Stimulated activated naive CD8-positive, alpha-beta T cell treated with anti-CD3 and anti-CD28 coated beads, Interleukin-15, Interleukin-2, amounts not matched to agents 100 U/mL and 50 U/mL, for 24 hours (primary cell): ENCODE measurements around the gene SPDYE2B.
A peak's percentile ranks its signal among the peaks of the same experiment; 100 is the strongest.
"Not testable (repeated sequence)": the region's sequence is repeated elsewhere in the genome, so short reads cannot be mapped to it uniquely, and the experiment has no call there.

ENCODE experiments used
- ATAC-seq: fragments of 150-1000 bp; cut with Tn5 transposase; one replicate; pipeline ENCODE4 v1.10.0; 2021
- DNase-seq: peaks from one replicate; pipeline ENCODE4 v3.0.0; 2021

SPDYE2B gene, protein sequence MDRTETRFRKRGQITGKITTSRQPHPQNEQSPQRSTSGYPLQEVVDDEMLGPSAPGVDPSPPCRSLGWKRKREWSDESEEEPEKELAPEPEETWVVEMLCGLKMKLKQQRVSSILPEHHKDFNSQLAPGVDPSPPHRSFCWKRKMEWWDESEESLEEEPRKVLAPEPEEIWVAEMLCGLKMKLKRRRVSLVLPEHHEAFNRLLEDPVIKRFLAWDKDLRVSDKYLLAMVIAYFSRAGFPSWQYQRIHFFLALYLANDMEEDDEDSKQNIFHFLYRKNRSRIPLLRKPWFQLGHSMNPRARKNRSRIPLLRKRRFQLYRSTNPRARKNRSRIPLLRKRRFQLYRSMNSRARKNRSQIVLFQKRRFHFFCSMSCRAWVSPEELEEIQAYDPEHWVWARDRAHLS

DNA sequence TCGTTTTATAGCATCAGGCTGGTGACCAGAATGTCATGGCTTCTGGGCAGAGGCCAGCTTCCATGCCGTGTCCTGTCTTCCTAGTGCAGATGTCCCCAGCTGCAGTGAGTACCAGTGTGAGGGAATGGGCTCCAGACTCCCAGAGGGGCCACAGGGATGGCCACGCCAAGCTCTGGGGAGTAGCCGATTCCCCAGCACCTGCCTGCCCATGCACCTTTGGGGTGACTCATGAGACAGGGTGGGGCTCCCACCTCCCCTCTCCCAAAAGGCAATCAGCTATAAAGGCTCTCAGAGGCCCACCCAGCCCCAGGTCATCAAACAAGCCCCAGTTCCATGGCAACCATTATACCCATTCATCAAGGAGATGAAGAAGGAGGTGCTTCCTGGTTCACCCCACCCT lies at the start of gene SPDYE2B:
Gene SPDYE2B, plus strand, starts transcription at position 396 of the 400 bp plus-strand sequence. CDS start 2,030 bp downstream, outside the sequence.
- not testable (repeated sequence) for ATAC-seq, DNase-seq

DNA sequence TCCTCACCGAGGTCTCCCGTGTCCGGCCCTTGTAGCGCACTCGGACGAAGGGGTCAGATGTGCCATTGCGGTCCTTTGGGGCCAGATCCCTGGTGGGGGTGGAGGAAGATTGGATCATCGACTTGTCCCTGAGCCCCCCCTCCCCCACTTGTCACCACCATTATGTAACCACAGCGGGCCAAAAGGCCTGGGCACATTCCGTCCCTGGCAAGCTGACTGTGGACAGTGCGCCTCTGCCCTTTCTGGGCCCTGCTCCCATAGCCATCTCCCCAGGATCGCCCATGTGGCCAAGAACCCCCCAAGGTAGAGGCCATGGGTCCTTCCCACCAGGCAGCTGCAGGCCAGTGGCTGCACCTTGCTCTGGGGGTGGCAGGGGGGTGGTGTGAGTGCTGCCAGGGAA lies 47.8 kb upstream of the SPDYE2B start:
- not testable (repeated sequence) for ATAC-seq, DNase-seq

DNA sequence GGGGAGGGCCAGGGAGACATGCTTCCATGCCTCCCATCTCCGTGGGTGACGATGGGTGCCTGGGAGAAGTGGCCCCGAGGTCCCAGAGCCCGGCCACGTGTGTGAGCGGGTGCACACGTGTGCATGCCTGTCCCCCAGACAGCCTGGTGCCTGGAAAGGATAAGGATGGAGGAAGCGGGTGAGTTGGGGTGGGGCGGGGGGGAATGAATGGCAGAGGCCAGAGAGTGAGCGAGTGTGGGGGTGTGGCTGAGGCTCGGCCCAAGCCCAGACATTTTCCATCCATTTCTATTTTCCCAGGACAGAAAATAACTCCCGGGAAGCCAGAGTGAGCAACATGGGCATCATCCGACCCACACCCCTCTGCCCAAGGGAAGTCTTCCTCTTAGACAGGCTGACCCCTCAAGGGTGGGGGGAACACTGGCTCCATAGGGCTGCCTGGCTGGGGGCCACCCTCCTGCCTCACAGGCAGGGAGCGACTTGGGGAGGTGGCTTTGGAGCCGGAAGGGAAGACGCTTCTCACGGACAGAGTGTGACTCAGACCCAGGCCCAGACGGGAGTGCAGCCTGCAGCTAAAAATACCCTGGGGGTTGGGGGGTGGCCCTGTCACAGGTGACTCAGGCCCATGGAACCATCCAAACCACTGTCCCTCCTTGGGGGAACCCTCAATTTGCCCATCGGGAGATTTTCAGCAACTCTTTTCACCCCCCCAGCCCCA lies 45.5 kb upstream of the SPDYE2B start:
- not testable (repeated sequence) for ATAC-seq, DNase-seq

DNA sequence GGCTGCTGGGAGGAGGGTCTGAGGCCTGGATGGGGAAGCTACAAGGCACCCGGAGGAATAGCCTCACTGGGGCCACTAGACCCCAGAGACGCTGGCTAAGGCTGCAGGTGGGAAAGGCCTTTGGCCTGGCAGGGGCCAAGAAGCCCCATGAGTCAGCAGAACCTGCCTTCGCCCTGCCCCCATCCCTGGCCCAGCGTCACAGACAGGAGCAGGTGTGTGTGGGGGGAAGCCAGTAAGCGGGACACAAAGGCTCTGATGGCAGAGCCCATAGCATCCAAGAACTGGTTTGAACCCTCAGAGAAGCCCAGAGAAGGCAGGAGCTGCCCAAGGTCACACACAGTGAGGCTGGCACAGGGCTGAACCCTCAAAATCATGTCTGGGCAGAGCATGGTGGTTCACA lies 43.3 kb upstream of the SPDYE2B start:
- ATAC-seq = not testable (repeated sequence)

DNA sequence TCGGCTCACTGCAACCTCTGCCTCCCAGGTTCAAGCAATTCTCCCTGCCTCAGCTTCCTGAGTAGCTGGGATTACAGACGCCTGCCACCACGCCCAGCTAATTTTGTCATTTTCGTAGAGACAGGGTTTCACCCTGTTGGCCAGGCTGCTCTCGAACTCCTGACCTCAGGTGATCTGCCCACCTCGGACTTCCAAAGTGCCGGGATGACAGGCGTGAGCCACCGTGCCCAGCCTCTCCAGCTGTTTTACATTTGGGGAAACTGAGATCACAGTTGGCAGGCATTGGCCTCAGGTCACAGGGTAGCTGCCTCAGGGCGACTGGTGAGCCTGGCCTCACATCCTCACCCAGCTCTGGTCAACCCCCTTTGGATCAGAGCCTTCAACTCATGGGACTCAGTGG lies 40.4 kb upstream of the SPDYE2B start:
- DNase-seq, ATAC-seq: not testable (repeated sequence)

More for the DNA sequence above, 43.3 kb upstream of the SPDYE2B start:
- not testable (repeated sequence) for DNase-seq

DNA sequence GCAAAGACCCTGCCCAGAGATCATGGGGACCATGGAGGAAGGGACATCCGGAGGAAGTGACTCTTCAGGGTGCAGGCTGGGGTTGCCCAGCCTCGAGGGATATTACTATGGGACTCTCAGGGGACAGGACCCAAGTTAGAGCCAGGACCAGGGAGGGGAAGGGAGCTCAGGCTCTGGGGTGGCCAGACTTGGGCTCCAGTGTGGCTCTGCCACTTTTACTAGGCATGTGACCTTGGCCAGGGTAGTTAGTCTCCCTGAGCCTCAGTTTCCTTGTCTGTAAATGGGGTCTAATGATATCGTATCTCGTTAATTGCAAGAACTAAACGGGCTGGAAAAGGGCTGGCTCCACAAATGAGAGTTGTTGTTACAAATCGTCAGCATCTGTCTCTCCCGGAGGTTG lies 39.7 kb upstream of the SPDYE2B start:
- ATAC-seq, DNase-seq: not testable (repeated sequence)

DNA sequence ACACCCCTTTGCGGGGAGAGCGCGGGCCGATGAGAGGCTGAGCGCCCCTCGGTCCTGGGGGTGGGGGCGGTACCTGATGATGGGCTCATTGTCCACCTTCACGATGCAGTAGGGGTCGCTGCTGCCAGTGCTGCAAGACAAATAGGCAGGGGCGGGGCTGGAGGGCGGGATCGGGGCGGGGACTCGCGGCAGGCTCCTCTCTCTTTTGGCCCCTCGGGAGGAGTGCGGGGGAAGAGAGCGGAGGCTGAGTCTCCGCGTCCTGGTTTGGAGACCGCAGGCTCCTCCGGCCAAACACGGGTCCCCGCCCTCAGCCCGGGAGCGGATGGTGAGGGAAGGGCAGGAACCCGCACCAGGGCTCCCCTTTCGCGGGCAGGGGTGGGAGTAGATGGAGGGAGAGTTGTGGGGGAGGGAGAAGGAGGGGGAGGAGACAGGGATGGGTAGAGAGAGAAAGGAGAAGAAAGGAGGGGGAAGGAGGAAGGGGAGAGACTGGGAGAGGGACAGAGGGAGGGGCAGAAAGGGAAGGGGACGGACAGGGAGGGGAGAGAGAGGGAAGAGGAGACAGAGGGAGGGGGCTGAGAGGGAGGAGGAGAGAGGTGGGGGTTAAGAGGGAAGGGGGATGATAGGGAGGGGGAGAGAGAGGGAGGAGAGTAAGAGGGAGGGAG lies 39.0 kb upstream of the SPDYE2B start:
- peak; percentile 48 for ATAC-seq
- not testable (repeated sequence) for DNase-seq

DNA sequence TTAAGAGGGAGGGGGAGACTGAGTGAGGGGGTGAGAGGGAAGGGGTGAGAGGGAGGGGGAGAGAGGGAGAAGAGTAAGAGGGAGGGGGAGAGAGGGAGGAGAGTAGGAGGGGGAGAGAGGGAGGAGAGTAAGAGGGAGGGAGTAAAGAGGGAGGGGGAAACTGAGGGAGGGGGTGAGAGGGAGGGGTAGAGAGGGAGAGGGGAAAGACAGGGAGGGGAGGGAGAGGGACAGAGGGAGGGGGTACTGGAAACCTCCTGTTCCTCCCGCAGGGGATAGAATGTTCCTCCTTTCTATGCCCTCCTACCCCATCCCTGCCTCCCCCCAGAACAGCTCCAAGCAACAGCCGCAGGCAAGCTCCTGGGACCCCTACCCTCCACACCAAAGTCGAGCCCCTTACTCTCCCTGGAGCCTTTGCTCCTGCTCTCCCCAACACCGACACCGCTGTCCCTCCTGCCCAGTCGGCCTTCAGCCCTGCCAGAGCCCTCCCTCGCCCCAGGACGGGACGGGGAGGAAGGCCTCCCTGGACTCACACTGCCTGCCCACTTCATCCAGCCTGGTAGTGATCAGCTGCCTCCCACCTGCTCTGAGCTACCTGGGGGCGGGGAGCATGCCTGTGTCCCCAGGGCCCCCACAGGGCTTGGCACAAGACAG lies 38.3 kb upstream of the SPDYE2B start:
- ATAC-seq, DNase-seq: not testable (repeated sequence)

DNA sequence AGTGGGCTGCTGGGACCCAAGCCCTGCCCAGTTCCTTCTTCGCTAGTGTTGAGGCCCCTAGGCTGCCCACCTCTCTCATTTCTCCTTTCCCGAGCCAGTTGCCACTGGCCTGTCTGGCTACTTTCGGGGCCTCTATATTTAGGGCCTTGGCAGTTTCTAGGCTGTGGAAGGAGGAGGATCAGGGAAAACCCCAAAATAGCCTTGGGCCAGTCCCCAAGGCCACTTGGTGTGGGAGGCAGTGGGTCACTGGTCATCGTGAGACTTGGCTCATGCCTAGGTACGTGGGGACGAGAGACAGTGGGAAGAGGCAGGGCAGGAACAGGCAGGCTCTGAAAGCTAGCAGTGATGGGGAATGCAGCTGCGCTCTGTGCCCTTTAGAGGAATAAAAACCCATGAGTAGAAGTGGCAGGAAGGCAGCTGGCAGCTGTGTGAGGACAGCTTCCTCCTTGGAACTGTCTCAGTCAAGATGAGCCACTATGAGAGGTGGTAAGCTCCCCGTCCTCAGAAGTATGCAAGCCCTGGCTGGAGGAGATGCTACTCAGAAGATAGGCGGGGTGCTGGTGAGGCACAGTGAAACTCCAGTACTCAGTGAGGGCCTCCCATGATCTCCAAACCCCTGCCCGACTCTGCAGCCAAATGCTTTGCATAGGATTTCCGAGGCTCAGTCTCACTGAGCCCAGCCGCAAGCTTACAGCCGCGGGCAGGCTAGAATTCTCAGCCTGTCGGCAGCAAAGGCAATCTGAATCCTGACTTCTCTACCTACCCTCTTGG lies 36.4 kb upstream of the SPDYE2B start:
- not testable (repeated sequence) for ATAC-seq, DNase-seq

DNA sequence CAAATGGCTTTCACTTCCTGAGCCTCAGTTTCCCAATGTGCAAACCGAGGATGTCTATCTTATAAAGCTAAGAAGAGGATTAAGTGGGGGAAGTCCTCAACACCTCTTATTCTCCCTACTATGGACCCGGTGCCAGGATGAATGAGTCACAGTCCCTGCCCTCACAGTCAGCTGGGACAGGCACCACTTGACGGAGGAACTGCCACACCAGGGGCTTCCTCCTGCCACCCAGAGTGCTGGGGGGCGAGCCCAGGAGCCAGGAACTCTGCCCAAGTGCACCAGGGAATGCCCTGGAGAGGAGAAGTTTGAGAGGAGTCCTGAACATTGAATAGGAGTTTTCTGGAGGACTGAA lies 35.8 kb upstream of the SPDYE2B start:
- not testable (repeated sequence) for DNase-seq
- ATAC-seq = peak; percentile 10

DNA sequence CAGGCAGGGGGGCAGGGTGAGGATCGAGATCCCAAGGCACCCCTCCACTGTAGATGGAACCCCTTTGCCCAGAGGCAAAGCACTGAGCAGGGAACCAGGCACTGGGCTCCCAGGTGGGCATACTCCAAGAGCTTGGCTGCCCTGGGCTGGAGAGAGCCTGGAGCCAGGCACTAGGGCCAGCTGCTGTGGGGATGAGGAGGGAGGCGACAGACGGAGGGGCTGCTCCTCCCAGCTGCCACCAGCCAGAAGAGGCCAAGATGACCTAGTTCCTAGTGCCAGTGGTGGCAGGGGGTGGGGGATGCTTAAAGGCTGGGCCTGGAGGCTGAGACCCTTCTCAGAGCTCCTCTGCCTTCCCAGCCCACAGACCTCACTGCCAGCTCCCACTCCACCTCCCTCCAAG lies 35.2 kb upstream of the SPDYE2B start:
- DNase-seq, ATAC-seq: not testable (repeated sequence)

DNA sequence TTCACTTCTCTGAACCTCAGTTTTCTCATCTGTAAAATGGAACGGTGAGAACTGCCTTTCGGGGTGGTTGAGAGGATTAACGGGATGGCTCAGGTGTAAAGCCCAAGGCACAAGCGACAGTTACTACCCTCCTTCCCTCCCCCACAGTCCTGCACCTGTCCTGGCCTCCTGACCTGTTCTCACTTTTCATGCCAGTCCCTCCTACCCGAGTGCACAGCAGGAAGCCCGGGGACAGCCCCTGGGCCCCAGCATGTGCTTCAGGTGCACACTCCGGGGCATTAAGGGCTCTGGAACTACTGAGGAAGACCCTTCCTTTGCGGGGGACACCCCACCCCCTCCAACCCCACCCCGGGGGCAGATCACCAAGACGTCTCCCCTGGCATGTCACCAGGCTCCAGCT lies 34.2 kb upstream of the SPDYE2B start:
- not testable (repeated sequence) for DNase-seq
- peak; percentile 21 for ATAC-seq

DNA sequence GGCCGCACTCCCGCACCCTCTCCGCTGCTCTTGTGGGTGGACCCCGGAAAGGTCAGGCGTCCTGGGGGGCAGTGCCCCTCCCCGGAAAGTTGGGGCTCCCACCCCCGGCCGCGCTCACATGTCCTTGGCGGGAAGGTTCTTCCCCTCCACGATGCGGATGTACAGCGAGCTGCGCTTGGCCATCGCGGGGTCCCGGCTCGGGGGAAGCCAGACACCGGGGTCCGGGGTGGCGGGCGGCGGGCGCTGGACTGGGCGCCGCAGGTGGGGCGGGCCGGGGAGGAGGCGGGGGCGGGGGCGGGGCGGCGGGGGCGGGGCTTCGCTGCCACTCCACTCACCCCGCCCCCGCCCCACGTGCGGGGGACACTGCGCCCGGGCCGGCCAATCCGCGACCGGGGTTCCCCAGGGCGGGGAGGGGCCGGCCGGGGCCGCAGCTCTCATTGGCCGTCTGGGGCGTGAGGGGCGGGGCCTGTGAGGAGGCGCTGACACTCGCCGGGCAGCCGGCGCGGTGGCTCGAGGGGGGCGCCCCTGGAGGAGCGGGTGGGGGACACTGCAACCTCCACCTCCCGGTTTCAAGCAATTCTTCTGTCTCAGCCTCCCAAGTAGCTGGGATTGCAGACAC lies 33.5 kb upstream of the SPDYE2B start, which contains the start of gene RASA4:
Gene RASA4, minus strand, starts transcription at position 250 of the 619 bp plus-strand sequence. Its CDS starts 67 bp downstream, at position 183.
- DNase-seq = peak; percentile 44
- ATAC-seq = peak; percentile 87

DNA sequence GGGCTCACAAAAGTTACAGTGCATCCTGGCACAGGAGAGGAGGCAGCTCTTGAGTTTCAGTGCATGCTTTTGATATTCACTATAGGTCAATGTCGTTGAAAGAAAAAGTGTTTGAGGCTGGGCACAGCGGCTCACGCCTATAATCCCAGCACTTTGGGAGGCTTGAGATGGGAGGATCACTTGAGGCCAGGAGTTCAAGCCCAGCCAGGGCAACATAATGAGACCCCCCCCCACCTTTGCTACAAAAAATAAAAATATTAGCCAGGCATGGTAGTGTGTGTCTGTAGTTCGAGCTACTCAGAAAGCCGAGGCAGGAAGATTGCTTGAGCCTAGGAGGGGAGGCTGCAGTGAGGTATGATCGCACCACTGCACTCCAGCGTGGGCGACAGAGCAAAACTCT lies 32.0 kb upstream of the SPDYE2B start:
- ATAC-seq, DNase-seq: not testable (repeated sequence)

DNA sequence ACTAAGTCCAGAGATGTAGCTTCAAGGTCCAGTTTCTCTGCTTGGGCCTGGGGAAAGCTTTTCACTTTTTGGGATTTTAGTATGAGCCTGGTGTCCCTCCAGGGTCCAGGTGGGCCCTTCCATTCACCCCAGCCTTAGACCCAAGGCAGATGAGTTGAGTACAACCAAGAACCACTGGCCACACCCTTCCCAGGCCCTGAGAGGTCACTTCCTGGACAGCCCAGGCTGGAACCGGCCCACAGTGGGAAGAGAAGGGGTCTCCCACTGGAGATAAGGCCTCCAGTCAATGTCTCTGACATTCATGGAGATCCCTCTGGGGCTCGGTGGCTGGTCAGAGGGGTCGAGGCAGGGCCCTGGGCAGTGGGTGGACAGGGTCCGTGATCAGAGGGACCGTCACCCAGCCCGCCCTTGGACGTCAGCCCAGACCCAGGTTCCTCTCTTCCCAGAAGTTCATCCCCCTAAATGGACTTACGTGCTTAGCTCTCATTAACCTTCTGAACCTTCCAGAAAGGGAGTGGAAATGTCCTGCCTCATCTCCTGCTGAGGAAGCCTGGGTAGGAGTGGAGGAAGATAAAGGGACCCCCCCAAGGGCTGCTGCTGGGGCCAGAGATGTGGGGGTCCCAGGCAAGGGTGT lies 22.7 kb upstream of the SPDYE2B start:
- not testable (repeated sequence) for DNase-seq, ATAC-seq

DNA sequence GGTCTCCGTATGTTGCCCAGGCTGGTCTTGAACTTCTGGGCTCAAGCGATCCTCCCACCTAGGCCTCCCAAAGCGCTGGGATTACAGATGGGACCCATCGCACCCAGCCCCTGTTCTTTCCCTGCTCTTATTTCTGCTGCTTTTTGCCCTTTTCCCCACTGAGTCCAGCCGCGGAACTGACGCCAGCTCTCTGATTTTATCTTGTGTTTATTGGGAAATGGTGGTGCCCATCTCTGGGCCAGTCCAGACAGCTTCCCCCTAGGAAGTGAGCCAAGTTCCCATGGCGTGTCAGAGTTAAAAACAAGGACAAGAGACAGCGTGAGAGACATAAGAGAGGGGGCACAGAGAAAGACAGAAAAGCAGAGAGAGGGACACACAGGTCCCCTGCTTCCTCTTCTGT lies 19.5 kb upstream of the SPDYE2B start:
- ATAC-seq, DNase-seq: not testable (repeated sequence)

DNA sequence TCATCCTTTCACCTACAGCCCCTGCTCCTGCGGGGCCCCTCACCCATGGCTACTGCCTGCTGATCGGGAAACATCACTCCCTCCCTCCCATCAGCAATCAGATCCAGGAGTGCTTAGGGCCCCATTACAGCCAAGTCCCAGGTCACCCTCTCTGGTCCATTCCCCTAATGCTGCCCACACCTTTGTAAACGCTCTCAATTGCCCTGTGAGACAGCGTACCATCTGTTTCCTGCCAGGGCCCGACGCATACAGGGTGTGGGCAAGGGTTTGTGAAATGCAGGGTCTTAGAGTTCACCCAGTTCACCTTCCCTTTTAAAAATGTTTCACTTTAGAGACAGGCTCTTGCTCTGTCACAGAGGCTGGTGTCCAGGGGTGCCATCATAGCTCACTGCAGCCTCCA lies 15.8 kb upstream of the SPDYE2B start:
- ATAC-seq, DNase-seq: not testable (repeated sequence)

DNA sequence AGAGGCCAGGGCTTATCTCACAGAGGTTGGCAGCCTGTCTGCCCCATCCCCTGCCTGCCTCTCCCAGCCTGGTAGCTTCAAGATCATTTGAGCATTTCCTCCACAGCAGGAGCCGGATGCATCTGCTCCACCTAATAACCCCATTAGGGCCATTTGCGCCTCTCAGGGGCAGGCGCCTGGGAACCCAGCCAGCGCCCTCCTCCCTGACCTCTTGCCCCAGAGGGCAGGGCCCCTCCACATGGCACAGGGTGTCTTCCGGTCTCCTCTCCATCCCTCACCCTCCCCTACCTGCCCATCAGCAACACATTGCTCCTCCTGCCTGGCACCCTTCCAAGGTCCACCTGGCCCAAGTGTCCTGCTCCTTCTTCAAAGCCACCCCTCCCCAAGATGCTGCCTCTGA lies 14.8 kb upstream of the SPDYE2B start:
- not testable (repeated sequence) for DNase-seq, ATAC-seq

DNA sequence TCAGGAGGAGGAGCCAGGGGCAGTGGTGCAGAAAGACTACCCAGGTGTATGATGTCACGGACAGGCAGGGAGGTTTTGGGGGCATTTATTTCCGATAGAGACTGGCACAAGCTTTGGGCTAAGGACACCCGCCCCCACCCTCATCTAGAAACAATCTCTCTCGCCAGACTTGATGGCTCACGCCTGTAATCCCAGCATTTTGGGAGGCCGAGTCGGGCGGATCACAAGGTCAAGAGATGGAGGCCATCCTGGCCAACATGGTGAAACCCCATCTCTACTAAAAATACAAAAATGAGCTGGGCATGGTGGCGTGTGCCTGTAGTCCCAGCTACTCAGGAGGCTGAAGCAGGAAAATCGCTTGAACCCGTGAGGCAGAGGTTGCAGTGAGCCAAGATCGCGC lies 13.2 kb upstream of the SPDYE2B start:
- DNase-seq, ATAC-seq: not testable (repeated sequence)

DNA sequence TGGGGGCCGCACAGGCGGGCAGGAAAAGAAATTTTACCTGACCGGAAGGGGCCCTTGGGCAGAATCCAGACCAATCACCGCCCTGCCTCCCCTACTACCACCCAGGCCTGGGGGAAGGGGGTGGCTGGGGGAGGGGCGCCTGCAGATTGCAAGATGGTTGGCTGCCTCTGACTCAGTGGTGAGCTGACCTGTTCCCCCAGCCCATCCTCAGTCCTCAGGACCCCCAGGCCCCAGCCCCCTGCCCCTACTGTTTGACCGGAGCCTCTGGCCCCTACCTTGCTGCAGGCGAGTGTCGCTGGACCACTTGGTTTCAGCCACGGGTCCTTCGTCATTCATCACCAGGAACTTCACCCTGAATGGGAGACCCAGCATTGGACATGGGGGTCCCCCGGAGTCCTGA lies 11.3 kb upstream of the SPDYE2B start:
- not testable (repeated sequence) for DNase-seq, ATAC-seq
